PFSK-1 (cell line): ENCODE data around the gene SLC66A3.

Source experiments
- FOXP2 ChIP-seq: optimal IDR thresholded peaks from 2 replicates; pipeline ENCODE3; 2011; ENCODE audit warnings: borderline replicate concordance, control low read depth, inconsistent platforms; ENCODE audit not compliant: insufficient read depth; ENCODE audit errors: extremely low read length, extremely low read depth
- POLR2AphosphoS5 ChIP-seq: IDR thresholded peaks from 2 replicates; pipeline ENCODE4 v1.6.1; 2012; ENCODE audit warnings: low read depth, mild to moderate bottlenecking, control low read depth, low read length, moderate library complexity
- REST ChIP-seq, 2 experiments: IDR thresholded peaks; 2 replicates each; pipeline versions ENCODE4 v1.6.1 to v1.8.0; 2011 to 2012; ENCODE audit warnings: low read depth in 2 of 2, low read length in 2 of 2, control low read depth in 1 of 2, inconsistent platforms in 1 of 2, mild to moderate bottlenecking in 1 of 2, moderate library complexity in 1 of 2; ENCODE audit not compliant: insufficient read depth in 1 of 2
- SIN3A ChIP-seq: IDR thresholded peaks from 2 replicates; pipeline ENCODE4 v1.6.1; 2012; ENCODE audit warnings: mild to moderate bottlenecking, low read length, moderate library complexity, borderline replicate concordance; ENCODE audit not compliant: insufficient read depth
- TAF1 ChIP-seq: IDR thresholded peaks from 2 replicates; pipeline ENCODE4 v1.6.1; 2012; ENCODE audit warnings: low read length, control low read depth, borderline replicate concordance; ENCODE audit not compliant: insufficient read depth

The SLC66A3 gene

GRCh38 chr2:11180653-11181052, 25.4 kb downstream of the SLC66A3 start:
- TF ChIP-seq FOXP2 (no peak), TAF1 (no peak), REST (IDR thresholded peaks at IDR 0.05; ENCODE audit: insufficient read depth in 1 of 2, low read depth in 2 of 2, low read length in 2 of 2) (no peak), SIN3A (no peak)

GRCh38 chr2:11182951-11183350, 27.7 kb downstream of the SLC66A3 start:
- no peak for TF ChIP-seq TAF1
- no peak for TF ChIP-seq REST (IDR thresholded peaks at IDR 0.05; ENCODE audit: insufficient read depth in 1 of 2, low read depth in 2 of 2, low read length in 2 of 2)
- no peak for TF ChIP-seq SIN3A
- TF ChIP-seq POLR2AphosphoS5: no peak
- no peak for TF ChIP-seq FOXP2

- no peak for TF ChIP-seq SIN3A
- TF ChIP-seq REST (IDR thresholded peaks at IDR 0.05; ENCODE audit: insufficient read depth in 1 of 2, low read depth in 2 of 2, low read length in 2 of 2): no peak
- no peak for TF ChIP-seq TAF1
- TF ChIP-seq POLR2AphosphoS5: no peak
- no peak for TF ChIP-seq FOXP2
Observed at GRCh38 chr2:11186145-11186544, 30.9 kb downstream of the SLC66A3 start.

GRCh38 chr2:11187083-11187619, 31.9 kb downstream of the SLC66A3 start:
- TF ChIP-seq SIN3A (no peak), POLR2AphosphoS5 (no peak), TAF1 (no peak), REST (IDR thresholded peaks at IDR 0.05; ENCODE audit: insufficient read depth in 1 of 2, low read depth in 2 of 2, low read length in 2 of 2) (no peak), FOXP2 (peak; percentile 46)

GRCh38 chr2:11187731-11188130, 32.5 kb downstream of the SLC66A3 start:
- TF ChIP-seq FOXP2 (no peak), TAF1 (no peak)
